K562 (cell line): ENCODE results near the gene SEZ6. TPM values are rescaled to one million over a fixed set of nuclear protein-coding genes. Genes with fewer than 3 reads are reported as not detected.

Source experiments
- CBX2 ChIP-seq: fragments of 200-600 bp; sonication (generic); IDR thresholded peaks from one replicate; pipeline ENCODE4 v1.6.1; 2012; ENCODE audit warnings: mild to moderate bottlenecking, low read length, inconsistent platforms; ENCODE audit not compliant: insufficient read depth, poor library complexity, severe bottlenecking
- EP400 ChIP-seq: fragments of 450-650 bp; IDR thresholded peaks from 2 replicates; pipeline ENCODE4 v1.6.1; 2017; ENCODE audit warnings: antibody characterized with exemption, mild to moderate bottlenecking, moderate library complexity
- ETV5 ChIP-seq: sonication (generic); formaldehyde crosslinking; IDR thresholded peaks from 2 replicates; pipeline ENCODE4 v1.4.0; 2020; ENCODE audit warnings: low read depth, mild to moderate bottlenecking, missing genetic modification reagents
- EWSR1 ChIP-seq: fragments of 450-650 bp; IDR thresholded peaks from 2 replicates; pipeline ENCODE4 v1.6.1; 2018; ENCODE audit warnings: borderline replicate concordance, mild to moderate bottlenecking, low read depth, moderate library complexity; ENCODE audit not compliant: partially characterized antibody
- GTF2A2 ChIP-seq: IDR thresholded peaks from 2 replicates; pipeline ENCODE4 v1.6.1; 2016; ENCODE audit warnings: mild to moderate bottlenecking, missing genetic modification characterization, missing compliant biosample characterization
- HIVEP1 ChIP-seq: fragments of 250-450 bp; sonication (Bioruptor Pico); IDR thresholded peaks from 2 replicates; pipeline ENCODE4 v1.4.0; 2020; ENCODE audit warnings: mild to moderate bottlenecking
- HLTF ChIP-seq: fragments of 450-650 bp; IDR thresholded peaks from 2 replicates; pipeline ENCODE4 v1.6.1; 2016
- JUNB ChIP-seq: fragments of 450-650 bp; formaldehyde crosslinking; conservative IDR thresholded peaks from 2 replicates; pipeline ENCODE4 v1.4.0; 2020; ENCODE audit warnings: mild to moderate bottlenecking
- MCM3 ChIP-seq: fragments of 450-650 bp; IDR thresholded peaks from 2 replicates; pipeline ENCODE4 v1.6.1; 2016
- RBM15 ChIP-seq: fragments of 200-400 bp; formaldehyde crosslinking; IDR thresholded peaks from 2 replicates; pipeline ENCODE4 v1.6.1; 2018; ENCODE audit warnings: mild to moderate bottlenecking, low read length, moderate library complexity; ENCODE audit not compliant: insufficient read depth
- RREB1 ChIP-seq: fragments of 250-450 bp; sonication (Bioruptor Pico); IDR thresholded peaks from 2 replicates; pipeline ENCODE4 v1.4.0; 2020
- TOE1 ChIP-seq, 2 experiments: fragments of 450-650 bp in 1 of 2; sonication (generic) in 1 of 2; formaldehyde crosslinking in 1 of 2; IDR thresholded peaks; 2 replicates each; pipeline versions ENCODE4 v1.7.1 to v1.8.0; 2016 to 2022; ENCODE audit warnings: borderline replicate concordance in 2 of 2, mild to moderate bottlenecking in 2 of 2, antibody characterized with exemption in 1 of 2, inconsistent platforms in 1 of 2, low read depth in 1 of 2, missing genetic modification reagents in 1 of 2, moderate library complexity in 1 of 2
- ZNF316 ChIP-seq: fragments of 450-650 bp; IDR thresholded peaks from 2 replicates; pipeline ENCODE4 v1.6.1; 2016
- ZNF444 ChIP-seq: fragments of 250-450 bp; sonication (Bioruptor Pico); IDR thresholded peaks from 2 replicates; pipeline ENCODE4 v1.4.0; 2020; ENCODE audit warnings: mild to moderate bottlenecking, moderate library complexity
- ZNF592 ChIP-seq: fragments of 450-650 bp; IDR thresholded peaks from 2 replicates; pipeline ENCODE4 v1.6.1; 2017; ENCODE audit warnings: antibody characterized with exemption, mild to moderate bottlenecking
- polyA plus RNA-seq, 8 experiments: library from polyadenylated mRNA; depleted of rRNA in 4 of 8; stranded (reverse) in 5 of 8; unstranded in 3 of 8; fragments of >200 nt; fragmentation: Nextera tagmentation in 2 of 8; fragmentation: Illumina TruSeq in 1 of 8; extraction: Ambion mirVana in 2 of 8; extraction: Trizol in 1 of 8; gene quantifications; 2 replicates each; pipeline versions ENCODE4 v1.2.1 to v1.2.3, GENCODE V29; 2011 to 2014; ENCODE audit warnings: inconsistent platforms in 1 of 8, missing spikeins in 1 of 8
- total RNA-seq, 7 experiments: library from RNA; depleted of rRNA in 6 of 7; stranded (reverse); fragments of >200 nt in 6 of 7; fragmentation: Illumina TruSeq in 2 of 7; extraction: Trizol in 2 of 7; gene quantifications; 2 replicates each; pipeline versions ENCODE4 v1.2.1 to v1.2.3, GENCODE V29; 2011 to 2021; ENCODE audit warnings: low replicate concordance in 1 of 7

SEZ6 gene
- total and polyA plus RNA-seq, 9 of the 15 experiments (the other 6 are each of a cell fraction or from before 2014, with no cell fraction given) = not detected

GRCh38 chr17:28951991-28952975 lies 53.5 kb downstream of the SEZ6 start (continued):
- peak; percentile 34; the same call in 1 of the 2 replicates for TF ChIP-seq RREB1 (CRISPR knock-in tag)
- peak; percentile 47; the same call in 1 of the 2 replicates for TF ChIP-seq ETV5 (CRISPR knock-in tag)
- no peak for TF ChIP-seq ZNF444 (CRISPR knock-in tag)
- no peak for TF ChIP-seq HIVEP1
- no peak for TF ChIP-seq JUNB
- TF ChIP-seq GTF2A2 (tag) = no peak
- 0 out of 2 replicates have a peak, but pooled peaks have one; percentile 33 for TF ChIP-seq TOE1 (IDR thresholded peaks at IDR 0.05; ENCODE audit: borderline replicate concordance)
- TF ChIP-seq TOE1 (CRISPR knock-in tag; IDR thresholded peaks at IDR 0.05; ENCODE audit: borderline replicate concordance, low read depth) = no peak
- TF ChIP-seq MCM3 = no peak
- no peak for TF ChIP-seq CBX2
- no peak for TF ChIP-seq HLTF
- TF ChIP-seq ZNF316 = no peak
- TF ChIP-seq EP400 = peak; percentile 77
- TF ChIP-seq EWSR1 = no peak
- TF ChIP-seq ZNF592 = peak; percentile 92
- no peak for TF ChIP-seq RBM15
